ENCODE data around the gene DAZL. TPM values are rescaled to one million over a fixed set of nuclear protein-coding genes. Genes with fewer than 3 reads are reported as not detected.
"Not testable (repeated sequence)": the region's sequence is repeated elsewhere in the genome, so short reads cannot be mapped to it uniquely, and the experiment has no call there.

Gene DAZL
- total RNA-seq, 1 donor, result not detected

DNA sequence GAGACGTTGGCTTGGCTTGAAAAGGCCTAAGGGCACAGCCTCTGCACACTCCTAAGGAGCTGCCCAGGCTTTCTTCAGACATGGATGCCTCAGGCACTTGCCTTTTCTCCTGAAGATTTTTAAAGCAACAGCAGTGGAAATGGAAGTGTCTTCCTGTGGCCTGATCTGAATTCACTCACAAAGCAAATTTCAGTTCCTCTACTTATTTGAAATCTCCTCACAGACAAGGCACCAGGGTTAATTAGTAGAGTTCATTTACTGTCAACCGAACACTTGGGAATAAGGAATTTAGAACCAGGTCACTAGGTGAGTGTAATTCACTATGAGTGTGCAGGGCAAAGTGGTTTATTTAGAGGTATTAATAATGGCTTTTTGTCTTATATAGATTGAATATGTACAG, 27.2 kb upstream of the DAZL start:
- no peak for DNase-seq (ENCODE audit: low read depth)
- H3K4me3 ChIP-seq (ENCODE audit: low read depth, low read length), result no peak overlapping the region
- TF ChIP-seq CTCF (IDR thresholded peaks at IDR 0.05; ENCODE audit: insufficient read depth, low read length), result no peak

DNA sequence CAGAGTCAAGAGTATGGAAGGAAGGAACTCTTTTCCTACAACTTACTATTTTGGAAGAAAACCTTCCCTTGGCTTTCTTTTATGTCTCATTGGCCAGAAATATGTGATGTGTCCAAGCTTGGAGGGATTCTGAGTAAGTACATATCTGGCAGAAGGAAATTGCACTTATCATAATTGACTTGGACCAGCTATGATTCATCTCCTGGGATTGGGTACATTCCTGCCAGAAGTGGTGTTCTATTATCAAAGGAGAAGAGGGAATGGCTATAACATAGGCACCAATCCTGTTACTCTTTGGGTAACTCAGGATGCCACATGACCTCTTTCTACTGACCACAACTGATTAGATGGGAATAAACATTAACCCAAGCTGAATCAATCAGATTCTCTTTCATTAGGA, 13.5 kb upstream of the DAZL start:
- DNase-seq (ENCODE audit: low read depth), result peak; percentile 91
- no peak overlapping the region for H3K4me3 ChIP-seq (ENCODE audit: low read depth, low read length)
- TF ChIP-seq CTCF (IDR thresholded peaks at IDR 0.05; ENCODE audit: insufficient read depth, low read length), result no peak

DNA sequence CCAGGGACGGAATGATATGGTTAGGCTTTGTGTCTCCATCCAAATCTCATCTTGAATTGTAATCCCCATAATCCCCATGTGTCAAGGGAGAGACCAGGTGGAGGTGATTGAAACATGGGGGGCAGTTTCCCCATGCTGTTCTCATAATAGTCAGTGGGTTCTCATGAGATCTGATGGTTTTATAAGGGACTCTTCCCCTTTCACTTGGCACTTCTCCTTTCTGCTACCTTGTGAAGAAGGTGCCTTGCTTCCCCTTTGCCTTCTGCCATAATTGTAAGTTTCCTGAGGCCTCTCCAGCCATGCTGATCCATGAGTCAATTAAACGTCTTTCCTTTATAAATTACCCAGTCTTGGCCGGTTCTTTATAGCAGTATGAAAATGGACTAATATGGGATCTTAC, 11.9 kb upstream of the DAZL start:
- not testable (repeated sequence) for H3K4me3 ChIP-seq (ENCODE audit: low read depth, low read length)

DNA sequence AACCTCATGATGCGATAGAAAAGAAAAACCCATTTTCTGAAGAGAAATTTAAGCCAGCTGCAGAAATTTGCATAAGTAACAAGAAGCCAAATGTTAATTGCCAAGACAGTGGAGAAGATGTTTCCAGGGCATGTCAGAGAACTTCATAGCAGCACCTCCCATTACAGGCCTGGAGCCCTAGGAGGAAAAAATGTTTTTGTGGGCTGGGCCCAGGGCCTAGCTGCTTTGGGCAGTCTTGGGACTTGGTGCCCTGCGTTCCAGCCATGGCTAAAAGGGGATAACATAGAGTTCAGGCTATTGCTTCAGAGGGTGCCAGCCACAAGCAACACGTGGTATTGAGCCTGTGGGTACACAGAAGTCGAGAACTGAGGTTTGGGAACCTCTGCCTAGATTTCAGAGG, 10.9 kb upstream of the DAZL start:
- no peak for TF ChIP-seq CTCF (IDR thresholded peaks at IDR 0.05; ENCODE audit: insufficient read depth, low read length)
- H3K4me3 ChIP-seq (ENCODE audit: low read depth, low read length), result no peak overlapping the region
- no peak for DNase-seq (ENCODE audit: low read depth)

More for the DNA sequence above, 11.9 kb upstream of the DAZL start:
- DNase-seq (ENCODE audit: low read depth), result not testable (repeated sequence)

- DNase-seq (ENCODE audit: low read depth), result peak; percentile 31
- no peak overlapping the region for H3K4me3 ChIP-seq (ENCODE audit: low read depth, low read length)
- TF ChIP-seq CTCF (IDR thresholded peaks at IDR 0.05; ENCODE audit: insufficient read depth, low read length), result no peak
Observed at GRCh38 chr3:16614033-16615031, 9.1 kb upstream of the DAZL start.

DNA sequence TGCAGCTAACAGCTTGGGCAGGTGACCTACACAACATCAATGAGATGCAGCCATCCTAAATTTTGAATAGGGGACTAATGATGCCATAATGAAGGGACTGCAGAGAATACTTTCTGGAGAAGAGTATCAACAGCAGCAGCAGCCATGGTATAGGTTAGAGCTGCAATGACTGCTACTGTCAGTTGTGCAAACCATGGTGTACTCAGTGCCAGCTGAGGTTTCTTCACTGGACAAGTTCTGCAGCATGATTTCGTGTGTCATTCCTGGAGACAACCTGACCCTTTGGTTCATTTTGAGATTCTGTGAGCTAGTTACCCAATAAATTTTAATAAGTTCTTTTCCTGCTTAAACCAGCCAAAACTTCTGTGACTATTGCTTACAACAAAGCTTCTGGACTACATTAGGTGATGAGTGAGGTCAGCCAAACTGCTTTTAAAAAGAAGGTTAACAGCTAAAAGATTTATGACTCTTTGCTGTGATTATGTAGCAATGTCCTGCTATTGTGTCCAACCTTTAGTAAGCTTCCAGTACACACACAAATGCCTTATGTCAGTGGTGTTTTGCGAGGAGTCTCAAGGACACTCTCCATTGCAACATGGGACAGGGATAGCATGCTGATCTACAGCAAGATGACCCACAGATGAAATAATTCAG, 4.8 kb upstream of the DAZL start:
- peak; percentile 72 for DNase-seq (ENCODE audit: low read depth)
- no peak for TF ChIP-seq CTCF (IDR thresholded peaks at IDR 0.05; ENCODE audit: insufficient read depth, low read length)
- H3K4me3 ChIP-seq (ENCODE audit: low read depth, low read length), result no peak overlapping the region

DNA sequence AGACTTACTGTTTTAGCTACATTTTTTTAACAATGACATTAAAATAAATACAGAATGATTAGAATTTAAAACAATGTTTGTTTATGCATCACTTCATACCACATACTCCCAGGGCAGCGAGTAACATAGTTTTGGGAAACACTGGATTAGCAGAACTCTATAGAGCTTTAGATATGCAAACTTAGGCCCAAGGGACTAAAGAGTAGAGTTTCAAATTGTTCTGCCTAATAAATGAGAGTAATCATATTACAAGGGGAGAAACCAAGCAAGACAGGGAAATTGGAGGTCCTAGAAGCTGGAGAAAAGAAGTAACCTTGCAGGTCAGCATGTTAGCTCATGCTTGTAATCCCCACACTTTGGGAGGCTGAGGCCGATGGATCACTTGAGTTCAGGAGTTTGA, 3.6 kb upstream of the DAZL start:
- DNase-seq (ENCODE audit: low read depth), result no peak
- no peak for TF ChIP-seq CTCF (IDR thresholded peaks at IDR 0.05; ENCODE audit: insufficient read depth, low read length)
- no peak overlapping the region for H3K4me3 ChIP-seq (ENCODE audit: low read depth, low read length)
